ENCODE measurements around the gene PSMD3.
A peak's percentile ranks its signal among the peaks of the same experiment; 100 is the strongest.
"Not testable (repeated sequence)": the region's sequence is repeated elsewhere in the genome, so short reads cannot be mapped to it uniquely, and the experiment has no call there.

PSMD3 gene

DNA sequence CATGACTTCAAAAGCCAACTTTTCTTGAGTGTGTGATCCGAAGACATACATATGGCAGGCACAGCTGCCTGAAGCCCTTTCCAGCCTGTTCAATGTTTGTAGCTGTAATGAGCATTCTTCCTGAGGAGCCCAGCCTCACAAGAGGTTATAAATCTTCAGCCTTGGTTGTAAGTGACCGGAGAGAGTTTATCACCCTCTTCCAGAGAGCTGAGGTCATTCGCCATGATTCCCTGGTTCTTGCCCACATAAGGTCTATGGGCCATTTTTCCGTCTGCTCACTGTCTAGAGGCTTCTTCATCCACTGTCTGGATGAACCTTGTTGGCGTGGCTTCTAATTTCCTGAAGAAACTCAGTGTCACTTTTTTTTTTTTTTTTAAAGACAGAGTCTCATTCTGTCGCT lies 24.9 kb downstream of the PSMD3 start:
- H3K79me2 ChIP-seq (ENCODE audit: low read length), result no peaks in the 10 kb centered on the region
- no peaks in the 10 kb centered on the region for H3K27me3 ChIP-seq (ENCODE audit: low read depth, low read length)
- H4K20me1 ChIP-seq (ENCODE audit: insufficient read depth, low read length), result no peaks in the 10 kb centered on the region
- no peaks in the 10 kb centered on the region for H3K36me3 ChIP-seq (replicated peaks; ENCODE audit: low read depth, low read length)
- no peak overlapping the region for H3K27ac ChIP-seq (ENCODE audit: low read length)
- no peaks in the 10 kb centered on the region for H3K9me3 ChIP-seq (ENCODE audit: insufficient read depth, low read length)
- no peak overlapping the region for H3K4me3 ChIP-seq (ENCODE audit: low read length)
- no peak for TF ChIP-seq EZH2phosphoT487 (IDR thresholded peaks at IDR 0.05; ENCODE audit: low read depth)
- TF ChIP-seq, protein P1, sequence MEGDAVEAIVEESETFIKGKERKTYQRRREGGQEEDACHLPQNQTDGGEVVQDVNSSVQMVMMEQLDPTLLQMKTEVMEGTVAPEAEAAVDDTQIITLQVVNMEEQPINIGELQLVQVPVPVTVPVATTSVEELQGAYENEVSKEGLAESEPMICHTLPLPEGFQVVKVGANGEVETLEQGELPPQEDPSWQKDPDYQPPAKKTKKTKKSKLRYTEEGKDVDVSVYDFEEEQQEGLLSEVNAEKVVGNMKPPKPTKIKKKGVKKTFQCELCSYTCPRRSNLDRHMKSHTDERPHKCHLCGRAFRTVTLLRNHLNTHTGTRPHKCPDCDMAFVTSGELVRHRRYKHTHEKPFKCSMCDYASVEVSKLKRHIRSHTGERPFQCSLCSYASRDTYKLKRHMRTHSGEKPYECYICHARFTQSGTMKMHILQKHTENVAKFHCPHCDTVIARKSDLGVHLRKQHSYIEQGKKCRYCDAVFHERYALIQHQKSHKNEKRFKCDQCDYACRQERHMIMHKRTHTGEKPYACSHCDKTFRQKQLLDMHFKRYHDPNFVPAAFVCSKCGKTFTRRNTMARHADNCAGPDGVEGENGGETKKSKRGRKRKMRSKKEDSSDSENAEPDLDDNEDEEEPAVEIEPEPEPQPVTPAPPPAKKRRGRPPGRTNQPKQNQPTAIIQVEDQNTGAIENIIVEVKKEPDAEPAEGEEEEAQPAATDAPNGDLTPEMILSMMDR (IDR thresholded peaks at IDR 0.05; ENCODE audit: low read depth, low read length), result no peak
- no peak overlapping the region for H3K9ac ChIP-seq (ENCODE audit: low read length)
- H2AFZ ChIP-seq (ENCODE audit: low read depth, low read length), result no peak overlapping the region
- H3K4me1 ChIP-seq (ENCODE audit: low read length), result peaks cover 5% of the 10 kb centered on the region; the same call in 1 of the 2 replicates
- no peak overlapping the region for H3K4me2 ChIP-seq (ENCODE audit: low read length)

DNA sequence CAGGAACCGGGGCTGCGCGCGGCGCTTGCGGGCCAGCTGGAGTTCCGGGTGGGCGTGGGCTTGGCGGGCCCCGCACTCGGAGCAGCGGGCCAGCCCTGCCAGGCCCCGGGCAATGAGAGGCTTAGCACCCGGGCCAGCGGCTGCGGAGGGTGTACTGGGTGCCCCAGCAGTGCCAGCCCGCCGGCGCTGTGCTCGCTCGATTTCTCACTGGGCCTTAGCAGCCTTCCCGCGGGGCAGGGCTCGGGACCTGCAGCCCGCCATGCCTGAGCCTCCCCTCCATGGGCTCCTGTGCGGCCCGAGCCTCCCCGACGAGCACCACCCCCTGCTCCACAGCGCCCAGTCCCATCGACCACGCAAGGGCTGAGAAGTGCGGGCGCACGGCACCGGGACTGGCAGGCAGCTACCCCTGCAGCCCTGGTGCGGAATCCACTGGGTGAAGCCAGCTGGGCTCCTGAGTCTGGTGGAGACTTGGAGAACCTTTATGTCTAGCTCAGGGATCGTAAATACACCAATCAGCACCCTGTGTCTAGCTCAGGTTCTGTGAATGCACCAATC lies 30.4 kb downstream of the PSMD3 start:
- H3K4me2 ChIP-seq (ENCODE audit: low read length); H3K79me2 ChIP-seq (ENCODE audit: low read length); H4K20me1 ChIP-seq (ENCODE audit: insufficient read depth, low read length); H3K4me3 ChIP-seq (ENCODE audit: low read length); H3K9me3 ChIP-seq (ENCODE audit: insufficient read depth, low read length); H3K36me3 ChIP-seq (replicated peaks; ENCODE audit: low read depth, low read length); H3K27ac ChIP-seq (ENCODE audit: low read length); H3K27me3 ChIP-seq (ENCODE audit: low read depth, low read length); H2AFZ ChIP-seq (ENCODE audit: low read depth, low read length); H3K9ac ChIP-seq (ENCODE audit: low read length): not testable (repeated sequence)
- peaks cover 23% of the 10 kb centered on the region for H3K4me1 ChIP-seq (ENCODE audit: low read length)

DNA sequence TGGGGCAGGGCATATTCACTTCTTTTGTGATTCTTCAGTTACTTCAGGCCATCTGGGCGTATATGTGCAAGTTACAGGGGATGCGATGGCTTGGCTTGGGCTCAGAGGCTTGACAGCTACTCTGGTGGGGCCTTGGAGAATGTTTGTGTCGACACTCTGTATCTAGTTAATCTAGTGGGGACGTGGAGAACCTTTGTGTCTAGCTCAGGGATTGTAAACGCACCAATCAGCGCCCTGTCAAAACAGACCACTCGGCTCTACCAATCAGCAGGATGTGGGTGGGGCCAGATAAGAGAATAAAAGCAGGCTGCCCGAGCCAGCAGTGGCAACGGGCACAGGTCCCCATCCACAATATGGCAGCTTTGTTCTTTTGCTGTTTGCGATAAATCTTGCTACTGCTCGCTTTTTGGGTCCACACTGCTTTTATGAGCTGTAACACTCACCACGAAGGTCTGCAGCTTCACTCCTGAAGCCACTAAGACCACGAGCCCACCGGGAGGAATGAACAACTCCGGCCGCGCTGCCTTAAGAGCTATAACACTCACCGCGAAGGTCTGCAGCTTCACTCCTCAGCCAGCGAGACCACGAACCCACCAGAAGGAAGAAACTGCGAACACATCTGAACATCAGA lies 31.5 kb downstream of the PSMD3 start:
- not testable (repeated sequence) for H3K9ac ChIP-seq (ENCODE audit: low read length); H2AFZ ChIP-seq (ENCODE audit: low read depth, low read length); H3K4me3 ChIP-seq (ENCODE audit: low read length); H4K20me1 ChIP-seq (ENCODE audit: insufficient read depth, low read length); H3K79me2 ChIP-seq (ENCODE audit: low read length); H3K36me3 ChIP-seq (replicated peaks; ENCODE audit: low read depth, low read length); H3K27ac ChIP-seq (ENCODE audit: low read length); H3K4me2 ChIP-seq (ENCODE audit: low read length); H3K9me3 ChIP-seq (ENCODE audit: insufficient read depth, low read length); H3K27me3 ChIP-seq (ENCODE audit: low read depth, low read length)
- H3K4me1 ChIP-seq (ENCODE audit: low read length), result peaks cover 23% of the 10 kb centered on the region

DNA sequence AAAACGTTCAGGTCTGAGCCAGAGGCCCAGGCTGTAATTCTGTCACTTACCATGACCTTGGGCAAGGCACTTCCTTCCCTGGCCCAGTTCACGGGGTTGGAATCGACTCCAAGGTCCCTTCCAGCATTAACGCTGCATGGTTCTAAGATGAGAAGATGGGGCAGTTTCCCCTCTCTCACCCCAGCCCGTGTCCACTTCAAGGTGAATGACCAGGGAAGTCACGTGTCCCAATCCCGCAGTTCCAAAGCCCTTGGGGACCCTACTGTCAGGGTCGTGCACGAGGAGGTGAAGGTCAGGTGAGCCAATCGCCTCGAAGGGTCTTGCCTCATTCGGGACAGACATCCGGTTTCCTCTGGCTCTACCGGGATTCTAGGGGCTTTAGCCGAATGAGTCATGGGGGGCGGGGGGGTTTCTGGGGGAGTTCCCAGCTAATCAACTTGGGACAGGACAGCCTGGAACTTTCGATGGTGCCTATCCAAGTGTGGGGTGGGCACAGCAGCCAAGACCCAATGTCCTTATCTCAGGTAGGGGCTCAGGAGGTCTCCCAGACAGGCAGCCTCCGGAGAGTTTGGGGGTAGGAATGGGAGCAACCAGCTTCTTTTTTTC lies 33.9 kb downstream of the PSMD3 start:
- Histone ChIP-seq H3K79me2 (ENCODE audit: low read length) (no peaks in the 10 kb centered on the region), H3K4me2 (ENCODE audit: low read length) (peak overlapping the region; percentile 88), H3K4me1 (ENCODE audit: low read length) (peaks cover 23% of the 10 kb centered on the region), H2AFZ (ENCODE audit: low read depth, low read length) (peak overlapping the region; percentile 47; the same call in 1 of the 2 replicates), H3K9ac (ENCODE audit: low read length) (peak overlapping the region; percentile 29; the same call in 1 of the 2 replicates), H4K20me1 (ENCODE audit: insufficient read depth, low read length) (no peaks in the 10 kb centered on the region), H3K27ac (ENCODE audit: low read length) (no peak overlapping the region), H3K27me3 (ENCODE audit: low read depth, low read length) (no peaks in the 10 kb centered on the region), H3K4me3 (ENCODE audit: low read length) (peak overlapping the region; percentile 67), H3K36me3 (replicated peaks; ENCODE audit: low read depth, low read length) (peaks cover 2% of the 10 kb centered on the region), H3K9me3 (ENCODE audit: insufficient read depth, low read length) (no peaks in the 10 kb centered on the region)
- TF ChIP-seq EZH2phosphoT487 (IDR thresholded peaks at IDR 0.05; ENCODE audit: low read depth), result no peak
- TF ChIP-seq, protein P1 (IDR thresholded peaks at IDR 0.05; ENCODE audit: low read depth, low read length), result no peak
